Tibial nerve (tissue), 4 donors: ENCODE measurements around the gene ADIPOR2.

Experiments used
- CTCF ChIP-seq, 5 experiments: fragments of 200-600 bp in 3 of 5; fragments of 450-650 bp in 2 of 5; sonication (generic) in 3 of 5; IDR thresholded peaks; one replicate each; pipeline ENCODE4 v1.5.1; 2016 to 2019; ENCODE audit warnings: antibody characterized with exemption in 5 of 5, mild to moderate bottlenecking in 3 of 5, moderate library complexity in 2 of 5
- EP300 ChIP-seq, 2 donors: sonication (generic); formaldehyde crosslinking; IDR thresholded peaks; one replicate each; pipeline ENCODE4 v1.6.1; 2017; ENCODE audit warnings: antibody characterized with exemption in 2 of 2, mild to moderate bottlenecking in 1 of 2

- TF ChIP-seq CTCF (IDR thresholded peaks at IDR 0.05) (no peak), EP300 (IDR thresholded peaks at IDR 0.05) (no peak)
Observed at GRCh38 chr12:1655225-1655788, 35.6 kb upstream of the ADIPOR2 start.
